PFSK-1 (cell line): ENCODE results near the gene SCAMP1.

ENCODE experiments used
- FOXP2 ChIP-seq: optimal IDR thresholded peaks from 2 replicates; pipeline ENCODE3; 2011; ENCODE audit warnings: borderline replicate concordance, control low read depth, inconsistent platforms; ENCODE audit not compliant: insufficient read depth; ENCODE audit errors: extremely low read length, extremely low read depth
- POLR2AphosphoS5 ChIP-seq: IDR thresholded peaks from 2 replicates; pipeline ENCODE4 v1.6.1; 2012; ENCODE audit warnings: low read depth, mild to moderate bottlenecking, control low read depth, low read length, moderate library complexity
- REST ChIP-seq, 2 experiments: IDR thresholded peaks; 2 replicates each; pipeline versions ENCODE4 v1.6.1 to v1.8.0; 2011 to 2012; ENCODE audit warnings: low read depth in 2 of 2, low read length in 2 of 2, control low read depth in 1 of 2, inconsistent platforms in 1 of 2, mild to moderate bottlenecking in 1 of 2, moderate library complexity in 1 of 2; ENCODE audit not compliant: insufficient read depth in 1 of 2
- SIN3A ChIP-seq: IDR thresholded peaks from 2 replicates; pipeline ENCODE4 v1.6.1; 2012; ENCODE audit warnings: mild to moderate bottlenecking, low read length, moderate library complexity, borderline replicate concordance; ENCODE audit not compliant: insufficient read depth
- TAF1 ChIP-seq: IDR thresholded peaks from 2 replicates; pipeline ENCODE4 v1.6.1; 2012; ENCODE audit warnings: low read length, control low read depth, borderline replicate concordance; ENCODE audit not compliant: insufficient read depth

Gene SCAMP1

GRCh38 chr5:78492650-78493049 is 132.2 kb downstream of the SCAMP1 start:
- TF ChIP-seq REST (IDR thresholded peaks at IDR 0.05; ENCODE audit: insufficient read depth in 1 of 2, low read depth in 2 of 2, low read length in 2 of 2) = no peak
- TF ChIP-seq TAF1 = no peak
- no peak for TF ChIP-seq POLR2AphosphoS5
- TF ChIP-seq SIN3A = no peak
- TF ChIP-seq FOXP2 = no peak

GRCh38 chr5:78495800-78496199 is 135.4 kb downstream of the SCAMP1 start:
- no peak for TF ChIP-seq SIN3A
- no peak for TF ChIP-seq TAF1
- TF ChIP-seq POLR2AphosphoS5 = no peak
- TF ChIP-seq REST (IDR thresholded peaks at IDR 0.05; ENCODE audit: insufficient read depth in 1 of 2, low read depth in 2 of 2, low read length in 2 of 2) = no peak
- TF ChIP-seq FOXP2 = no peak

- TF ChIP-seq REST (IDR thresholded peaks at IDR 0.05; ENCODE audit: insufficient read depth in 1 of 2, low read depth in 2 of 2, low read length in 2 of 2) = no peak
- no peak for TF ChIP-seq SIN3A
- no peak for TF ChIP-seq POLR2AphosphoS5
- TF ChIP-seq FOXP2 = no peak
- TF ChIP-seq TAF1 = no peak
Observed at GRCh38 chr5:78496373-78496772, 136.0 kb downstream of the SCAMP1 start.

GRCh38 chr5:78497573-78498533 is 137.4 kb downstream of the SCAMP1 start:
- TF ChIP-seq REST (IDR thresholded peaks at IDR 0.05; ENCODE audit: insufficient read depth in 1 of 2, low read depth in 2 of 2, low read length in 2 of 2) (no peak), TAF1 (no peak), POLR2AphosphoS5 (no peak), SIN3A (no peak), FOXP2 (no peak)
